Fibroblast of villous mesenchyme (primary cell): ENCODE measurements around the gene NPM1. TPM values are rescaled to one million over a fixed set of nuclear protein-coding genes. Genes with fewer than 3 reads are reported as not detected.

Experiments
- DNase-seq: peaks from one replicate; pipeline ENCODE4 v3.0.0-alpha.2; 2010; ENCODE audit warnings: low read depth
- H3K4me3 ChIP-seq: 2 replicates; pipeline ENCODE4 v1.5.1; 2011; ENCODE audit warnings: low read depth, mild to moderate bottlenecking, low read length
- CTCF ChIP-seq: IDR thresholded peaks from 2 replicates; pipeline ENCODE4 v1.5.1; 2012; ENCODE audit warnings: low read depth, mild to moderate bottlenecking, low read length; ENCODE audit not compliant: insufficient read depth
- total RNA-seq: library from RNA; depleted of rRNA; stranded (reverse); fragments of >200 nt; gene quantifications from 2 replicates; pipeline ENCODE4 v1.2.3, GENCODE V29; 2012

NPM1 gene
- total RNA-seq, 1 donor, result 1,000 TPM

- no peak overlapping the region for H3K4me3 ChIP-seq
- peak; percentile 55 for DNase-seq
- TF ChIP-seq CTCF, result no peak
These were observed 33.0 kb downstream of the NPM1 start for GRCh38 chr5:171420431-171421241.

DNA sequence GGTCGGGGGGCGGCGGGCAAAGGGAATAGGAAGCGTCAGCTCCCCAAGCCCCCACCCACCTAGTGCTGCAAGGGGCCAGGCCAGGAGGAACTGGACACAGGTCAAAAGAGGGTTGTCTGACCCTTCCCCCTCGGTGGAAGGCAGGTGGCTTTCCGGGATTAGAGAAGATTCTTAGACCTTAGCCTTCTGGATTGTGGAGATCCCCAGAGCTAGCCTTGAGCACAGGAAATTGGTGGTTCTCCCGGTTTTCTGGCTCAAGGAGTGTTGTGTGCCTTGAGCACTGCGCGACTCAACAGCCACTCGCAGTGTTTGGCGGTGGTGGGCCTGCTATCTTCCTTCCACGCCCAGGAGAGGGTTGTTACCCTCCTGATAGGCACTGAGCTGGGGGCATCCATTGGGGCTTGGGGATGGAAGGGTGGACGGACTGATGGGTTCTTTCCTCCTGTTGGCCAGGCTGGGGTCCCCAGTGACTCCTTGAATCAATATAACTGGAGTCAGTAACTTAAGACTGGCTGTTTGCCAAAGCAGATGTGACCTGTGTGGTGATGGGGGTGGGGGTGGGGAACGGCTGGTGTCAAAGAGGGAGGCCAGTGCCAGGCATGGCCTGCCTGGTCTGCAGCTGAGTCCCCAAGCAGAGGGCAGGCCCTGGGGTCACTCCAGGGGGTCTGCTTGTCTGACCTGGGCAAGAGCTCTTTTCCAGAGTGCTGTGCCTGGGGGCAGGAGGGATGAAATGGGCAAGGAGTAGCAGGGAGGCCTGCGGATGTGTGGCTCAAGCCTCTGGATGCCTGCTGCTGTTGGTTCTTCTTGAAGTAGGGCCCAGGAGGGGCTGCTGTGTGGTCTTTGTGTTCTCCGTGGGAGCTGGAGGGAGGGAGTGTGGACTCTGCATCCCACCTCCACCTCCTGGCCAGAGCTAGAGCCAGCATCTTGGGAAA is 33.9 kb downstream of the NPM1 start:
- TF ChIP-seq CTCF, result no peak
- no peak overlapping the region for H3K4me3 ChIP-seq
- no peak for DNase-seq

DNA sequence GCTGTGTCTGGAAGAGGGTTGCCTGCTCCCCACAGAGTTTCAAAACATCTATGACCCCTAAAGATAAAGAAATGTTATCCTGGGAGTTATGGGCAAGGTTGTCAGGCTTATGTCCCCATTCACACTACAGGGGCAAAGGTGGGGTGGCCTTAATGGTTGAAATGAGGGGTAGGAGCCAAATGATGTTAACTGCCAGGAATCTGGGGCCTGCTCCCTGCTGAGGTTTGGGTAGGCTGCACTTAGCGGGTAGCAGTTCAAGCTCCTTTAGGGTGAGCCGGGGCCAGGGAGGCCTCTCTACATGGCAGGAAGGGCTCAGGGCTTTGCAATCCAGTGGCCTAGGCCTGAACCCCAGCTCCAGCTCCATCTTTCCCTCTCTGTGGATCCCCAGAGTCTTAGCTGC is 34.8 kb downstream of the NPM1 start:
- DNase-seq, result no peak
- TF ChIP-seq CTCF, result no peak
- no peak overlapping the region for H3K4me3 ChIP-seq

GRCh38 chr5:171422902-171423663 is 35.4 kb downstream of the NPM1 start:
- DNase-seq, result no peak
- no peak for TF ChIP-seq CTCF
- H3K4me3 ChIP-seq, result no peak overlapping the region

DNA sequence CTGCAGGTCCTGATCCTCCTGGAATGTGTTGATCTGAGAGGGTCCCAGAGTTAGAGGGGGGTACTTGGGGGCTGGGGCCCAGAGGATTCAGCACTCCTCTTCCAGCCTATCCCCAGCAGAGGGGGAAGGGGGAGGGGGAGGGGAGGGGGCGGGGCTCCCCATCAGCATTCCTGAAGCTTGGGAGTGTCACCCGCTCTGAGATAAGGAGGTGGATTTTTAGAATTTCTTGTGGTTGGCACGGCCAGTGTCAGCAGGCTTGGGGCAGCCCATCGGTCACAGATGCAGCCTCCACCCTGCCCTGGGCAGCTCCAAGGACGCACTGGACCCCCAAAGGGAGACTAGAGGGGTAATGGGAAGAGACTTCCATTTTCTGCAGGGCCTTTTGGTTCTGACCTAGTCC is 37.1 kb downstream of the NPM1 start:
- no peak overlapping the region for H3K4me3 ChIP-seq
- DNase-seq, result no peak
- TF ChIP-seq CTCF, result no peak

DNA sequence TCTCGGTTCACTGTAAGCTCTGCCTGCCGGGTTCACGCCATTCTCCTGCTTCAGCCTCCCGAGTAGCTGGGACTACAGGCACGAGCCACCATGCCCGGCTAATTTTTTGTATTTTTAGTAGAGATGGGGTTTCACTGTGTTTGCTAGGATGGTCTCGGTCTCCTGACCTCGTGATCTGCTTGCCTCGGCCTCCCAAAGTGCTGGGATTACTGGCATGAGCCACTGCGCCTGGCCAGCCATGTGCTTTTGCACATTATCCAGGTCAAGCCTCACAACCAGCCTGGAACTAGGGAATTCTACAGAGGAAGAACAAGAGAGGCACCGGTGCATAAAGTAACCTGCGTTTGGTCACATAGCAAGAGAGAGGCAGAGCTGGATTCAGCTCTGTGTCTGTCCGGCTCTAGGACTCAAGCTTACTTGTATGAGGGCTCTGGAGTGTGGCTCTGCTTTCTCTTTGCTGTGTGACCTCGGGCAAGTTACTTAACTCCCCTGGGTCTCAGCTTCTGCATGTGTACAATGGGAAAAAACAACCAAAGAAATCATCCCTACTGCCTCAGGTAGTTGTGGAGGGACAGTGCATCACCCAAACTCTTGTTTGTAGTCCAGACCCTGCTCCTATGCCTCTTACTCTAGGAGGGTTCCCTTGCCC is 38.1 kb downstream of the NPM1 start:
- H3K4me3 ChIP-seq, result no peak overlapping the region
- no peak for DNase-seq
- TF ChIP-seq CTCF, result no peak
